ENCODE data around the gene PTPN2. TPM values are rescaled to one million over a fixed set of nuclear protein-coding genes. Genes with fewer than 3 reads are reported as not detected.
"Not testable (repeated sequence)": the region's sequence is repeated elsewhere in the genome, so short reads cannot be mapped to it uniquely, and the experiment has no call there.

PTPN2 gene
- total RNA-seq, 2 experiments from 2014 or later: 52.1 to 53.6 TPM

GRCh38 chr18:12767580-12768155, 116.4 kb downstream of the PTPN2 start:
- ChIA-PET POLR2A (no interaction called here), CTCF (no interaction called here)

GRCh38 chr18:12766986-12767433, 117.0 kb downstream of the PTPN2 start:
- ChIA-PET CTCF (no interaction called here), POLR2A (interaction anchor here (1.2 kb wide), 1 partner anchor 9 kb away, joined by 3 read pairs; no protein-coding TSS in a partner anchor)

- ChIA-PET CTCF (no interaction called here), POLR2A (no interaction called here)
These were observed 118.5 kb downstream of the PTPN2 start for GRCh38 chr18:12765586-12765985.

- CTCF ChIA-PET: no interaction called here
- POLR2A ChIA-PET: no interaction called here
These were observed 118.9 kb downstream of the PTPN2 start for GRCh38 chr18:12765126-12765525.

- POLR2A ChIA-PET, CTCF ChIA-PET: not testable (repeated sequence)
These were observed 125.5 kb downstream of the PTPN2 start for GRCh38 chr18:12758566-12758965.

- POLR2A ChIA-PET, CTCF ChIA-PET: not testable (repeated sequence)
These were observed 127.3 kb downstream of the PTPN2 start for GRCh38 chr18:12756619-12757239.

- CTCF ChIA-PET, POLR2A ChIA-PET: not testable (repeated sequence)
These were observed 128.4 kb downstream of the PTPN2 start for GRCh38 chr18:12755606-12756005.

- ChIA-PET CTCF (no interaction called here), POLR2A (no interaction called here)
These were observed 129.5 kb downstream of the PTPN2 start for GRCh38 chr18:12754511-12754910.

- CTCF ChIA-PET: interaction anchor here (1.0 kb wide), 1 partner anchor 10 kb away, joined by 3 read pairs; no protein-coding TSS in a partner anchor
- POLR2A ChIA-PET: no interaction called here
These were observed 132.1 kb downstream of the PTPN2 start for GRCh38 chr18:12751891-12752290.

- POLR2A ChIA-PET: no interaction called here
- CTCF ChIA-PET: no interaction called here
These were observed 132.5 kb downstream of the PTPN2 start for GRCh38 chr18:12751503-12751884.

GRCh38 chr18:12750715-12751502, 133.1 kb downstream of the PTPN2 start:
- CTCF ChIA-PET: no interaction called here
- POLR2A ChIA-PET: no interaction called here

- ChIA-PET CTCF (no interaction called here), POLR2A (no interaction called here)
These were observed 133.8 kb downstream of the PTPN2 start for GRCh38 chr18:12750076-12750714.

- POLR2A ChIA-PET: no interaction called here
- CTCF ChIA-PET: no interaction called here
These were observed 134.9 kb downstream of the PTPN2 start for GRCh38 chr18:12749121-12749520.

GRCh38 chr18:12748671-12749070, 135.4 kb downstream of the PTPN2 start:
- ChIA-PET CTCF (no interaction called here), POLR2A (no interaction called here)

GRCh38 chr18:12747530-12748315, 136.3 kb downstream of the PTPN2 start:
- ChIA-PET POLR2A (interaction anchor here (0.6 kb wide), 1 partner anchor 173 kb away, joined by 3 read pairs; no protein-coding TSS in a partner anchor), CTCF (no interaction called here)

- ChIA-PET CTCF (interaction anchor here (1.0 to 2.6 kb wide), 6 partner anchors 145 to 404 kb away, joined by 3 to 20 read pairs (median 4); no protein-coding TSS in a partner anchor), POLR2A (interaction anchor here (0.5 kb wide), 1 partner anchor 18 kb away, joined by 3 read pairs; no protein-coding TSS in a partner anchor)
These were observed 138.8 kb downstream of the PTPN2 start for GRCh38 chr18:12745095-12745795.

- CTCF ChIA-PET: interaction anchor here (0.7 to 2.6 kb wide), 5 partner anchors 31 to 190 kb away, joined by 3 to 20 read pairs (median 4); no protein-coding TSS in a partner anchor
- POLR2A ChIA-PET: interaction anchor here (1.2 kb wide), 1 partner anchor 139 kb away, joined by 9 read pairs; no protein-coding TSS in a partner anchor
These were observed 139.9 kb downstream of the PTPN2 start for GRCh38 chr18:12744103-12744502.

GRCh38 chr18:12742453-12742852, 141.6 kb downstream of the PTPN2 start:
- CTCF ChIA-PET: interaction anchor here (0.7 kb wide), 1 partner anchor 201 kb away, joined by 4 read pairs; no protein-coding TSS in a partner anchor
- POLR2A ChIA-PET: no interaction called here
